ENCODE measurements around the gene TPCN2. TPM values are rescaled to one million over a fixed set of nuclear protein-coding genes. Genes with fewer than 3 reads are reported as not detected.

The TPCN2 gene
- total RNA-seq, 1 donor from 2014 or later, result 14.2 TPM

DNA sequence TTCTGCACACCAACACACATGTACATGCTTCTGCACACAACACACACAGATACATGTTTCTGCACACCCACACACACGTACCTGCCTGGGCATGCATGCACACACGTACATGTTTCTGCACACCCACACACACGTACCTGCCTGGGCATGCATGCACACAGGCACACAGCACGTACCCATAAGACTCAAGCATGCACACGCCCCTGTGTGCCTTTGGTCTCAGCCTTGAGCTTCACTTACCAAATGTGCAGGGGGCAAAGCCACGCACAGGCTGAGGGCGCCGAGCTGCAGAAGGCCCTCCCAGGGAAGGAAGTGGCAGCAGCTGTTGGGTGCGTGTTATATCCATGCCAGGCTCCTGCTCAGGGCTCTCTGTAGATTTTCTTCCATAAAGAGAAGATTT is 72.3 kb downstream of the TPCN2 start:
- H3K9me3 Mint-ChIP-seq, result no peaks in the 10 kb centered on the region
- peaks cover 14% of the 10 kb centered on the region for H3K4me1 Mint-ChIP-seq
- H3K27me3 Mint-ChIP-seq (ENCODE audit: low read depth), result no peaks in the 10 kb centered on the region
- H3K4me3 Mint-ChIP-seq, result no peak overlapping the region
- H3K27ac Mint-ChIP-seq (ENCODE audit: unreplicated experiment), result no peak overlapping the region
- TF ChIP-seq, protein P1, sequence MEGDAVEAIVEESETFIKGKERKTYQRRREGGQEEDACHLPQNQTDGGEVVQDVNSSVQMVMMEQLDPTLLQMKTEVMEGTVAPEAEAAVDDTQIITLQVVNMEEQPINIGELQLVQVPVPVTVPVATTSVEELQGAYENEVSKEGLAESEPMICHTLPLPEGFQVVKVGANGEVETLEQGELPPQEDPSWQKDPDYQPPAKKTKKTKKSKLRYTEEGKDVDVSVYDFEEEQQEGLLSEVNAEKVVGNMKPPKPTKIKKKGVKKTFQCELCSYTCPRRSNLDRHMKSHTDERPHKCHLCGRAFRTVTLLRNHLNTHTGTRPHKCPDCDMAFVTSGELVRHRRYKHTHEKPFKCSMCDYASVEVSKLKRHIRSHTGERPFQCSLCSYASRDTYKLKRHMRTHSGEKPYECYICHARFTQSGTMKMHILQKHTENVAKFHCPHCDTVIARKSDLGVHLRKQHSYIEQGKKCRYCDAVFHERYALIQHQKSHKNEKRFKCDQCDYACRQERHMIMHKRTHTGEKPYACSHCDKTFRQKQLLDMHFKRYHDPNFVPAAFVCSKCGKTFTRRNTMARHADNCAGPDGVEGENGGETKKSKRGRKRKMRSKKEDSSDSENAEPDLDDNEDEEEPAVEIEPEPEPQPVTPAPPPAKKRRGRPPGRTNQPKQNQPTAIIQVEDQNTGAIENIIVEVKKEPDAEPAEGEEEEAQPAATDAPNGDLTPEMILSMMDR (conservative IDR thresholded peaks at IDR 0.05), result no peak
- H3K36me3 Mint-ChIP-seq (ENCODE audit: low read depth), result no peaks in the 10 kb centered on the region
- DNase-seq (ENCODE audit: low read depth, low spot score), result no peak

DNA sequence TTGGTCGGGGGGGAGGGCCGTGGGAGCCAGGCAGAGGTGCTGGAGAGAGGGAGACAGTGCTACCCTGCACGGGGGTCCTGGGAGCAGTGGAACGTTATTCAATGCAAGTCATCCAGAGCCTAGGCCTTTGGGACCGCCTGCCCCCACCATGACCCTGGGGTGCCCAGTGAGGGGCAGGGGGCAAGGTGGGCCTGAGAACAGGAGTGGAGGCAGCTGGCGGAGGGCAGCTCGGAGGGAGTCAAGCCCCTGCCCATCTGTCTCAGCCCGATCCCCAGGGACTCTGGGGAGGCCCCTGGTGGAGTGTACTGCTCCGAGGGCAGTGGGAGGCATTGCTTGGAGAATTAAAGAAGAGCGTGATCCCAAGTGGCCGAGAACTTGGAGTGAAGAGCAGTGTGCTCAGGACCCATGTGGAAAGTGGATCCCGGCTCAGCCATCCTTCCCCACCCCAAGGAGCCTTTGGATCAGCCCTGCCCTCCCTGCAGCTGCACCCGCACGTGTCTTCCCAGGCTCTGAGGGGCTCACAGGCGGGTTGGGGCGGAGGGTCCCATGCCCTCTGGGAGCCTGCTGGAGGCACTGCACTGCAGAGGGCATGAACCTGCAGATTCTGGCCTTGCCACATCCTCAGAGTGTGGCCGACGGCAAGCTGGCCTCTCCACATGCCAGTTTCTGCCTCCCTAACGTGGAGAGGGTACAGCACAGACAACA is 73.0 kb downstream of the TPCN2 start:
- Mint-ChIP-seq H3K36me3 (ENCODE audit: low read depth) (no peaks in the 10 kb centered on the region), H3K27me3 (ENCODE audit: low read depth) (no peaks in the 10 kb centered on the region), H3K4me1 (peaks cover 14% of the 10 kb centered on the region), H3K9me3 (no peaks in the 10 kb centered on the region), H3K27ac (ENCODE audit: unreplicated experiment) (no peak overlapping the region), H3K4me3 (no peak overlapping the region)
- no peak for DNase-seq (ENCODE audit: low read depth, low spot score)
- TF ChIP-seq, protein P1 (conservative IDR thresholded peaks at IDR 0.05), result no peak

DNA sequence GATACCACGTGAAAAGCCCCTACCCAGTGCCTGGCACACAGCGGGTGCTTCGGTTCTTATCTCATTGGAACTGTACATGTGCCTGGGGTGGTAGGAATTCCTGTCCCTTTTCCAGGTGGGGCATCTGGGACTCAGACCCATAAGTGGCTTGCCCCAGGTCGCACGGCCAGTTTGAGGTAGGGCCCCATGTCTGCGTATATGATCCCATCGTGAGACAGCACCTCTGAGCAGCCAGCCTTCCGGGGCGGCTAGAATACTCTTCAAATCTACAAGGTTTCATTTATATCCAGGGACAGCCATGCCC is 73.5 kb downstream of the TPCN2 start:
- Mint-ChIP-seq H3K4me1 (peaks cover 14% of the 10 kb centered on the region), H3K9me3 (no peaks in the 10 kb centered on the region), H3K27ac (ENCODE audit: unreplicated experiment) (no peak overlapping the region), H3K4me3 (no peak overlapping the region), H3K27me3 (ENCODE audit: low read depth) (no peaks in the 10 kb centered on the region), H3K36me3 (ENCODE audit: low read depth) (no peaks in the 10 kb centered on the region)
- TF ChIP-seq, protein P1 (conservative IDR thresholded peaks at IDR 0.05), result no peak
- no peak for DNase-seq (ENCODE audit: low read depth, low spot score)

DNA sequence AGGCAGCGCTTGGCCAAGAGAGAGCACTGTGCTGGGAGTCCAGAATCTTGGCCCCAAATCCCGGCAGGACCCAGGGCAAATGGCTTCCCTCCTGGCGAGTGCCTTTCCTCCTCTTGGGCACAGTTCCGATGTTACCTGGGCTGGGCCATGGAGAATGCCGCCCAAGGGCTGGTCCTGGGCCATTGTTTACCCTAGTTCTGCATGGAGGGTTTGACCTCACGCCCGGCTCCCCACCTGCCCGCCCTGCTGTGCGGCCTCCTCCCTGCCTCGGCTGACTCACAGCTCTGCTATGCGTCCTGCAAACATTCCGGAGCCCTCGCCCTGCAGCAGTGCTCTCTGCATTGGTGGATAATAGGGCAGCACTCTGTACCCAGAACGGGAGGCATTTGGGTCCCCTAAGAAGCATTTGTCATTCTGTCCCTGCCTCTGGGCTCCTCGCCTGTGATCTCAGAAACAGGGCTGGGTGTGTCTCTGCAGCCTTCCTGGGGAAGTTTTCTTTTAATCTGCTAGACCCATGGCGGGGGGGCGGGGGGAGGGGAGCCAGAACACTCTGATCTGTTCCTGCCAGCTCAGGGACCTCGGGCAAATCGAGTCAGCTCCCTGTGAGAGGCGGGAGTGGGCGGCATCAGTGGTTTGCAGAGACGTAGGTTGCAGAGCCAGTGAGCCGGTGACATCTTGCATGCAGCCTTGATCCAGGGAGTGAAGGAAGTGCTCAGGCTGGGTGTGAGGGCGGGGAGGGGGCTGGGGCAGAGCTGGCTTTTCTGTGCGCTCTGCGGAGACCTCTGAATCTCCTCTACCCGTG is 74.1 kb downstream of the TPCN2 start:
- Mint-ChIP-seq H3K4me3 (no peak overlapping the region), H3K9me3 (peaks cover under 1% of the 10 kb centered on the region), H3K36me3 (ENCODE audit: low read depth) (no peaks in the 10 kb centered on the region), H3K4me1 (peaks cover 14% of the 10 kb centered on the region), H3K27ac (ENCODE audit: unreplicated experiment) (no peak overlapping the region), H3K27me3 (ENCODE audit: low read depth) (no peaks in the 10 kb centered on the region)
- no peak for DNase-seq (ENCODE audit: low read depth, low spot score)
- TF ChIP-seq, protein P1 (conservative IDR thresholded peaks at IDR 0.05), result no peak

DNA sequence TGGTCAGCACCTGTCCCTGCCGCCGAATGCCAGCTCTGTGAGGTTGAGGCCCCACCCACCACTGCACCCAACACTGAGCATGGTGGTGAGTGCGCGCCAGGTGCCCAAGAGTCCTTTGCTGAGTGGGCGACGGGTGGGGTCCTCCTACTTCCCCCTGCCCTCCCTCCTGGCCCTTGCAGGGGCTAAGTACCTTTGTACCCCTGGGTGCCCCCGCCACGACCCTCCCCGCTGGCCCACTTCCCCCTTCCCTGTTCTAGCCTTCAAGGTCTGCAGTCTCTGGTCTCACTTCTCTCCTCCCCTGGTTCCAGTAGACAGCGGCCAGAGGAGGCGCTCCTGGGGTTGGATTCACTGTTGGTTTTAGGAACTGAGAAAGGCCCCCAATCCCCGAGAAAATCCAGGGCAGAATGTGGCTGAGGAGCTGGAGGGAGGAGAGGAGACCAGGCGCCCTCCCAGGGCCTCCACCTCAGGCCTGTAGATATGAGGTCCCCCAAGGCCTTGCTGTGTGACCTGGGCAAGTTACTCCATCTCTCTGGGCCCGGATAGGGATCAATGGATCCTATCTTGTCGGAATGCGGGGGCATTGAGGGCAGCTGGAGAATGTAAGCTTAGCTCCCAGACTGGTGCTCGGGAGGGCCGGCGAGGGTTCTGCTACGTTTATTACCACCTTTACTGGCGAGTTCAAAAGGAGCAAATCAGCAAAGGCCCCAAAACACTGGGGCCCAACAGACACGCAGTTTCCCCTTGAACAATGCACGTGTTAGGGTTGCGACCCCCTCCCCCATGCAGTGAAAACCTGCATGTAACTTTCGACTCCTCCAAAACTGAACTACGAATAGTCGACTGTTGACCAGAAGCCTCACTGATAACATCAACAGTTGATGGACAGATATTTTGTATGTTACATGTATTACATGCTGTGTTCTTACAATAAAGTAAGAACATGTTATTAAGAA is 75.1 kb downstream of the TPCN2 start:
- H3K9me3 Mint-ChIP-seq, result peaks cover 6% of the 10 kb centered on the region
- H3K36me3 Mint-ChIP-seq (ENCODE audit: low read depth), result no peaks in the 10 kb centered on the region
- TF ChIP-seq, protein P1 (conservative IDR thresholded peaks at IDR 0.05), result no peak
- no peak overlapping the region for H3K27ac Mint-ChIP-seq (ENCODE audit: unreplicated experiment)
- no peaks in the 10 kb centered on the region for H3K27me3 Mint-ChIP-seq (ENCODE audit: low read depth)
- H3K4me1 Mint-ChIP-seq, result peaks cover 14% of the 10 kb centered on the region
- no peak for DNase-seq (ENCODE audit: low read depth, low spot score)
- H3K4me3 Mint-ChIP-seq, result no peak overlapping the region

Data from neural crest cell (in vitro differentiated cells).